Stimulated activated CD8-positive, alpha-beta memory T cell treated with anti-CD3 and anti-CD28 coated beads, Interleukin-15, amount 100 ng/mL, for 4 hours (primary cell): ENCODE measurements around the gene GTF2A1.
"Not testable (repeated sequence)": the region's sequence is repeated elsewhere in the genome, so short reads cannot be mapped to it uniquely, and the experiment has no call there.

Experiments
- DNase-seq, 2 donors: peaks; one replicate each; pipeline ENCODE4 v3.0.0-alpha.2; 2020; ENCODE audit warnings: low read depth in 2 of 2

Gene GTF2A1

GRCh38 chr14:81220830-81221578 lies at the start of gene GTF2A1:
TSS of gene GTF2A1 (minus strand) at chr14:81220959. CDS start at chr14:81220518, 441 bp downstream.
- peak; percentile 82 to 91 for DNase-seq

- DNase-seq: no peak
Observed at GRCh38 chr14:81269979-81270375, 49.2 kb upstream of the GTF2A1 start.

- DNase-seq: no peak
Observed at GRCh38 chr14:81269100-81269978, 48.6 kb upstream of the GTF2A1 start.

GRCh38 chr14:81268016-81268416 lies 47.3 kb upstream of the GTF2A1 start:
- DNase-seq: no peak

GRCh38 chr14:81265636-81266169 lies 44.9 kb upstream of the GTF2A1 start:
- no peak for DNase-seq

- DNase-seq: no peak
Observed at GRCh38 chr14:81264671-81265070, 43.9 kb upstream of the GTF2A1 start.

- no peak for DNase-seq
Observed at GRCh38 chr14:81263777-81264410, 43.1 kb upstream of the GTF2A1 start.

GRCh38 chr14:81261176-81261575 lies 40.4 kb upstream of the GTF2A1 start:
- no peak for DNase-seq

- DNase-seq: no peak
Observed at GRCh38 chr14:81260732-81261131, 40.0 kb upstream of the GTF2A1 start.

- no peak for DNase-seq
Observed at GRCh38 chr14:81256289-81256960, 35.7 kb upstream of the GTF2A1 start.

GRCh38 chr14:81252278-81252677 lies 31.5 kb upstream of the GTF2A1 start:
- DNase-seq: no peak

- DNase-seq: no peak
Observed at GRCh38 chr14:81247271-81247766, 26.6 kb upstream of the GTF2A1 start.

- no peak for DNase-seq
Observed at GRCh38 chr14:81246461-81247270, 25.9 kb upstream of the GTF2A1 start.

GRCh38 chr14:81245771-81246170 lies 25.0 kb upstream of the GTF2A1 start:
- DNase-seq: no peak

GRCh38 chr14:81244431-81244830 lies 23.7 kb upstream of the GTF2A1 start:
- DNase-seq: not testable (repeated sequence)

- DNase-seq: no peak
Observed at GRCh38 chr14:81243499-81243898, 22.7 kb upstream of the GTF2A1 start.

- not testable (repeated sequence) for DNase-seq
Observed at GRCh38 chr14:81236849-81237248, 16.1 kb upstream of the GTF2A1 start.

- DNase-seq: no peak
Observed at GRCh38 chr14:81236138-81236537, 15.4 kb upstream of the GTF2A1 start.

GRCh38 chr14:81235096-81235495 lies 14.3 kb upstream of the GTF2A1 start:
- no peak for DNase-seq

- no peak for DNase-seq
Observed at GRCh38 chr14:81234278-81234677, 13.5 kb upstream of the GTF2A1 start.
